Right atrium auricular region (tissue), 2 donors: ENCODE results near the gene ZBTB18. TPM values are rescaled to one million over a fixed set of nuclear protein-coding genes. Genes with fewer than 3 reads are reported as not detected.
A peak's percentile ranks its signal among the peaks of the same experiment; 100 is the strongest.
"Not testable (repeated sequence)": the region's sequence is repeated elsewhere in the genome, so short reads cannot be mapped to it uniquely, and the experiment has no call there.

Experiments
- DNase-seq: peaks from one replicate; pipeline ENCODE4 v3.0.0-alpha.2; 2019; ENCODE audit warnings: low spot score
- H3K27ac ChIP-seq, 2 donors: fragments of 200-600 bp; sonication (generic); 1 replicate in 1 of 2; 2 replicates in 1 of 2; pipeline ENCODE4 v1.5.1; 2016 to 2019
- H3K27me3 ChIP-seq, 2 donors: fragments of 200-600 bp; sonication (generic); one replicate each; pipeline versions ENCODE4 v1.5.1 to v1.6.0; 2017 to 2019
- H3K36me3 ChIP-seq: fragments of 200-600 bp; sonication (generic); one replicate; pipeline ENCODE4 v1.5.1; 2016
- H3K4me1 ChIP-seq, 2 donors: fragments of 200-600 bp; sonication (generic); one replicate each; pipeline versions ENCODE4 v1.5.1 to v1.6.0; 2017 to 2019
- H3K4me3 ChIP-seq, 2 donors: fragments of 200-600 bp; sonication (generic); 1 replicate in 1 of 2; 2 replicates in 1 of 2; pipeline ENCODE4 v1.5.1; 2017 to 2019; ENCODE audit warnings: mild to moderate bottlenecking in 1 of 2, moderate library complexity in 1 of 2
- H3K9me3 ChIP-seq, 2 donors: fragments of 200-600 bp; sonication (generic); one replicate each; pipeline ENCODE4 v1.5.1; 2019
- CTCF ChIP-seq, 2 donors: fragments of 200-600 bp; sonication (generic); IDR thresholded peaks; one replicate each; pipeline ENCODE4 v1.5.1; 2019; ENCODE audit warnings: antibody characterized with exemption in 2 of 2
- total RNA-seq, 2 donors: library from RNA; depleted of rRNA; stranded (reverse); fragments of >200 nt; gene quantifications; one replicate each; pipeline ENCODE4 v1.1.0, GENCODE V29; 2016

Gene ZBTB18
- total RNA-seq, 2 donors from 2014 or later = 14.9 to 19.7 TPM

- Histone ChIP-seq H3K36me3 (no peaks in the 10 kb centered on the region), H3K4me3 (no peak overlapping the region), H3K27ac (no peak overlapping the region), H3K27me3 (no peaks in the 10 kb centered on the region), H3K4me1 (no peaks in the 10 kb centered on the region), H3K9me3 (no peaks in the 10 kb centered on the region)
- no peak for DNase-seq
- TF ChIP-seq CTCF (IDR thresholded peaks at IDR 0.05) = no peak
These were observed 9.5 kb upstream of the ZBTB18 start for GRCh38 chr1:244041466-244042120.

- H3K27me3 ChIP-seq = no peaks in the 10 kb centered on the region
- no peak for DNase-seq
- TF ChIP-seq CTCF (IDR thresholded peaks at IDR 0.05) = no peak
- H3K4me3 ChIP-seq = no peak overlapping the region
- no peaks in the 10 kb centered on the region for H3K36me3 ChIP-seq
- peaks cover 0 to 6% of the 10 kb centered on the region in 2 donors for H3K4me1 ChIP-seq
- H3K27ac ChIP-seq = no peak overlapping the region
- no peaks in the 10 kb centered on the region for H3K9me3 ChIP-seq
These were observed 8.8 kb upstream of the ZBTB18 start for GRCh38 chr1:244042293-244042692.

- Histone ChIP-seq H3K27ac (no peak overlapping the region), H3K9me3 (no peaks in the 10 kb centered on the region), H3K4me1 (peaks cover 0 to 6% of the 10 kb centered on the region in 2 donors), H3K36me3 (no peaks in the 10 kb centered on the region), H3K4me3 (no peak overlapping the region), H3K27me3 (no peaks in the 10 kb centered on the region)
- TF ChIP-seq CTCF (IDR thresholded peaks at IDR 0.05) = no peak
- no peak for DNase-seq
These were observed 6.7 kb upstream of the ZBTB18 start for GRCh38 chr1:244044423-244044822.

- H3K4me3 ChIP-seq, DNase-seq, H3K9me3 ChIP-seq, H3K27ac ChIP-seq, H3K36me3 ChIP-seq, H3K27me3 ChIP-seq: not testable (repeated sequence)
- H3K4me1 ChIP-seq = peaks cover 0 to 18% of the 10 kb centered on the region in 2 donors
These were observed 4.8 kb upstream of the ZBTB18 start for GRCh38 chr1:244046254-244046653.

- no peaks in the 10 kb centered on the region for H3K36me3 ChIP-seq
- no peak for DNase-seq
- no peak for TF ChIP-seq CTCF (IDR thresholded peaks at IDR 0.05)
- H3K27ac ChIP-seq = peak overlapping the region; percentile 90 to 100
- H3K4me1 ChIP-seq = peaks cover 0 to 26% of the 10 kb centered on the region in 2 donors
- no peaks in the 10 kb centered on the region for H3K9me3 ChIP-seq
- H3K4me3 ChIP-seq = peak overlapping the region; percentile 61 to 93
- H3K27me3 ChIP-seq = no peaks in the 10 kb centered on the region
These were observed 4.0 kb upstream of the ZBTB18 start for GRCh38 chr1:244046907-244047611.

- H3K36me3 ChIP-seq = no peaks in the 10 kb centered on the region
- H3K9me3 ChIP-seq = no peaks in the 10 kb centered on the region
- DNase-seq = peak; percentile 82
- TF ChIP-seq CTCF (IDR thresholded peaks at IDR 0.05) = no peak
- no peaks in the 10 kb centered on the region for H3K27me3 ChIP-seq
- peaks cover 0 to 31% of the 10 kb centered on the region in 2 donors for H3K4me1 ChIP-seq
- H3K27ac ChIP-seq = peak overlapping the region; percentile 90 to 100
- peak overlapping the region; percentile 61 to 93 for H3K4me3 ChIP-seq
These were observed 3.3 kb upstream of the ZBTB18 start for GRCh38 chr1:244047621-244048255.
